Sigmoid colon (tissue), 7 donors: ENCODE results near the gene GTF3C1. TPM values are rescaled to one million over a fixed set of nuclear protein-coding genes. Genes with fewer than 3 reads are reported as not detected.
"Not testable (repeated sequence)": the region's sequence is repeated elsewhere in the genome, so short reads cannot be mapped to it uniquely, and the experiment has no call there.

Source experiments
- DNase-seq: peaks from one replicate; pipeline ENCODE4 v3.0.0-alpha.2; 2019
- H3K27ac ChIP-seq, 4 donors: fragments of 200-600 bp; sonication (generic); one replicate each; pipeline ENCODE4 v1.5.1; 2016 to 2019; ENCODE audit warnings: mild to moderate bottlenecking in 1 of 4
- H3K27me3 ChIP-seq, 3 donors: fragments of 200-600 bp; sonication (generic); one replicate each; pipeline ENCODE4 v1.5.1; 2019; ENCODE audit warnings: mild to moderate bottlenecking in 1 of 3
- H3K36me3 ChIP-seq, 4 donors: fragments of 200-600 bp; sonication (generic); one replicate each; pipeline ENCODE4 v1.5.1; 2016 to 2019
- H3K4me1 ChIP-seq, 4 donors: fragments of 200-600 bp; sonication (generic); one replicate each; pipeline ENCODE4 v1.5.1; 2017 to 2019
- H3K4me3 ChIP-seq, 4 donors: fragments of 200-600 bp; sonication (generic); one replicate each; pipeline ENCODE4 v1.5.1; 2017 to 2019; ENCODE audit warnings: mild to moderate bottlenecking in 2 of 4, moderate library complexity in 1 of 4
- H3K9me3 ChIP-seq, 4 donors: fragments of 200-600 bp in 3 of 4; sonication (generic) in 3 of 4; one replicate each; pipeline versions ENCODE4 v1.5.1 to v1.6.1; 2013 to 2019
- CTCF ChIP-seq, 4 experiments: fragments of 450-650 bp in 3 of 4; fragments of 200-600 bp in 1 of 4; IDR thresholded peaks; one replicate each; pipeline ENCODE4 v1.5.1; 2016 to 2019; ENCODE audit warnings: antibody characterized with exemption in 4 of 4, mild to moderate bottlenecking in 3 of 4, moderate library complexity in 2 of 4
- EP300 ChIP-seq, 4 donors: sonication (generic); formaldehyde crosslinking; IDR thresholded peaks; one replicate each; pipeline ENCODE4 v1.6.1; 2017; ENCODE audit warnings: antibody characterized with exemption in 4 of 4
- POLR2A ChIP-seq, 2 donors: fragments of 450-650 bp; IDR thresholded peaks; one replicate each; pipeline ENCODE4 v1.6.1; 2016; ENCODE audit warnings: antibody characterized with exemption in 2 of 2, mild to moderate bottlenecking in 2 of 2, moderate library complexity in 2 of 2
- POLR2AphosphoS5 ChIP-seq, 4 donors: sonication (generic); formaldehyde crosslinking; IDR thresholded peaks; one replicate each; pipeline ENCODE4 v1.6.1; 2017; ENCODE audit warnings: antibody characterized with exemption in 4 of 4
- WGBS, 2 donors: extraction: QIAGEN DNeasy Blood & Tissue Kit; methylation state at CpG; one replicate each; pipeline ENCODE4 v1.1.7; 2013; 5-methylcytosine and 5-hydroxymethylcytosine counted together
- intact Hi-C: fragments of 100-400 bp; cut with DNase I; formaldehyde crosslinking; loops from one replicate; pipeline ENCODE4 v1.15.1; 2023
- polyA plus RNA-seq, 3 donors: library from polyadenylated mRNA; stranded (reverse); fragments of 200-250 nt; gene quantifications; one replicate each; pipeline ENCODE4 v1.2.3, GENCODE V29; 2013
- total RNA-seq, 4 donors: library from RNA; depleted of rRNA; stranded (reverse); fragments of >200 nt; gene quantifications; one replicate each; pipeline ENCODE4 v1.1.0, GENCODE V29; 2016
- donor health status: healthy with polysubstance abuse.
- donor health status: Bipolar disorder and iron deficiency.
- donor health status: healthy.

The GTF3C1 gene
- total and polyA plus RNA-seq, 7 donors, result 9.0 to 74.2 (median 37.5) TPM

GRCh38 chr16:27436065-27436464 lies 113.6 kb downstream of the GTF3C1 start:
- intact Hi-C loops, result no loop called here
- Histone ChIP-seq H3K4me3 (no peak overlapping the region), H3K27me3 (peaks cover 0 to 15% (median 0%) of the 10 kb centered on the region in 3 donors), H3K9me3 (no peaks in the 10 kb centered on the region), H3K36me3 (no peaks in the 10 kb centered on the region), H3K4me1 (no peaks in the 10 kb centered on the region), H3K27ac (no peak overlapping the region)
- DNase-seq, result peak; percentile 38
- WGBS, 2 donors, result 92 to 94% methylated on average over 8 of the region's 8 CpGs
- TF ChIP-seq CTCF (IDR thresholded peaks at IDR 0.05) (no peak), POLR2AphosphoS5 (IDR thresholded peaks at IDR 0.05) (no peak), EP300 (IDR thresholded peaks at IDR 0.05) (no peak), POLR2A (IDR thresholded peaks at IDR 0.05) (no peak)

GRCh38 chr16:27435146-27435545 lies 114.6 kb downstream of the GTF3C1 start:
- intact Hi-C loops, H3K4me1 ChIP-seq, H3K36me3 ChIP-seq, H3K4me3 ChIP-seq, H3K9me3 ChIP-seq, H3K27ac ChIP-seq: not testable (repeated sequence)
- DNase-seq, result peak; percentile 46
- 86 to 93% methylated on average over 5 of the region's 5 CpGs for WGBS, 2 donors
- peaks cover 0 to 23% (median 0%) of the 10 kb centered on the region in 3 donors for H3K27me3 ChIP-seq

GRCh38 chr16:27434141-27435051 lies 115.3 kb downstream of the GTF3C1 start:
- intact Hi-C loops, result no loop called here
- peaks cover 0 to 23% (median 0%) of the 10 kb centered on the region in 3 donors for H3K27me3 ChIP-seq
- DNase-seq, result peak; percentile 48
- no peaks in the 10 kb centered on the region for H3K36me3 ChIP-seq
- no peak overlapping the region for H3K4me3 ChIP-seq
- TF ChIP-seq POLR2AphosphoS5 (IDR thresholded peaks at IDR 0.05) (no peak), POLR2A (IDR thresholded peaks at IDR 0.05) (no peak), EP300 (IDR thresholded peaks at IDR 0.05) (no peak), CTCF (IDR thresholded peaks at IDR 0.05) (no peak)
- H3K9me3 ChIP-seq, result no peaks in the 10 kb centered on the region
- no peaks in the 10 kb centered on the region for H3K4me1 ChIP-seq
- 89 to 91% methylated on average over 16 of the region's 16 CpGs for WGBS, 2 donors
- H3K27ac ChIP-seq, result no peak overlapping the region

GRCh38 chr16:27433636-27434035 lies 116.1 kb downstream of the GTF3C1 start:
- WGBS, 2 donors, result 73 to 82% methylated on average over 8 of the region's 8 CpGs
- no peak overlapping the region for H3K27ac ChIP-seq

GRCh38 chr16:27433191-27433590 lies 116.5 kb downstream of the GTF3C1 start:
- H3K36me3 ChIP-seq, H3K9me3 ChIP-seq, H3K27ac ChIP-seq, H3K4me1 ChIP-seq, intact Hi-C loops, H3K4me3 ChIP-seq: not testable (repeated sequence)
- DNase-seq, result peak; percentile 12
- H3K27me3 ChIP-seq, result peaks cover 0 to 32% (median 0%) of the 10 kb centered on the region in 3 donors
- WGBS, 2 donors, result 83 to 86% methylated on average over 5 of the region's 5 CpGs

More at GRCh38 chr16:27433636-27434035, 116.1 kb downstream of the GTF3C1 start:
- no peaks in the 10 kb centered on the region for H3K36me3 ChIP-seq
- intact Hi-C loops, result no loop called here
- TF ChIP-seq POLR2A (IDR thresholded peaks at IDR 0.05), result no peak
- peak; percentile 4 for DNase-seq
- peaks cover 0 to 27% (median 0%) of the 10 kb centered on the region in 3 donors for H3K27me3 ChIP-seq
- H3K4me1 ChIP-seq, result no peaks in the 10 kb centered on the region
- H3K9me3 ChIP-seq, result no peaks in the 10 kb centered on the region
- H3K4me3 ChIP-seq, result no peak overlapping the region

- peak; percentile 5 for DNase-seq
- TF ChIP-seq CTCF (IDR thresholded peaks at IDR 0.05), result no peak
- TF ChIP-seq EP300 (IDR thresholded peaks at IDR 0.05), result no peak
- TF ChIP-seq POLR2AphosphoS5 (IDR thresholded peaks at IDR 0.05), result no peak
- no peak for TF ChIP-seq POLR2A (IDR thresholded peaks at IDR 0.05)
- Histone ChIP-seq H3K27ac (no peak overlapping the region), H3K9me3 (no peaks in the 10 kb centered on the region), H3K4me1 (no peaks in the 10 kb centered on the region), H3K4me3 (no peak overlapping the region), H3K36me3 (no peaks in the 10 kb centered on the region), H3K27me3 (peaks cover 0 to 33% (median 0%) of the 10 kb centered on the region in 3 donors)
- 49 to 61% methylated on average over 6 of the region's 6 CpGs for WGBS, 2 donors
- intact Hi-C loops, result no loop called here
Observed at GRCh38 chr16:27432558-27432957, 117.2 kb downstream of the GTF3C1 start.
